ENCODE measurements around the gene LIPH.

- TF ChIP-seq, protein P1, sequence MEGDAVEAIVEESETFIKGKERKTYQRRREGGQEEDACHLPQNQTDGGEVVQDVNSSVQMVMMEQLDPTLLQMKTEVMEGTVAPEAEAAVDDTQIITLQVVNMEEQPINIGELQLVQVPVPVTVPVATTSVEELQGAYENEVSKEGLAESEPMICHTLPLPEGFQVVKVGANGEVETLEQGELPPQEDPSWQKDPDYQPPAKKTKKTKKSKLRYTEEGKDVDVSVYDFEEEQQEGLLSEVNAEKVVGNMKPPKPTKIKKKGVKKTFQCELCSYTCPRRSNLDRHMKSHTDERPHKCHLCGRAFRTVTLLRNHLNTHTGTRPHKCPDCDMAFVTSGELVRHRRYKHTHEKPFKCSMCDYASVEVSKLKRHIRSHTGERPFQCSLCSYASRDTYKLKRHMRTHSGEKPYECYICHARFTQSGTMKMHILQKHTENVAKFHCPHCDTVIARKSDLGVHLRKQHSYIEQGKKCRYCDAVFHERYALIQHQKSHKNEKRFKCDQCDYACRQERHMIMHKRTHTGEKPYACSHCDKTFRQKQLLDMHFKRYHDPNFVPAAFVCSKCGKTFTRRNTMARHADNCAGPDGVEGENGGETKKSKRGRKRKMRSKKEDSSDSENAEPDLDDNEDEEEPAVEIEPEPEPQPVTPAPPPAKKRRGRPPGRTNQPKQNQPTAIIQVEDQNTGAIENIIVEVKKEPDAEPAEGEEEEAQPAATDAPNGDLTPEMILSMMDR (conservative IDR thresholded peaks at IDR 0.05) = no peak
- TF ChIP-seq ZFX (IDR thresholded peaks at IDR 0.05) = no peak
These were observed 9.6 kb upstream of the LIPH start for GRCh38 chr3:185561958-185562357.
